ENCODE results near the gene ASCL1. TPM values are rescaled to one million over a fixed set of nuclear protein-coding genes. Genes with fewer than 3 reads are reported as not detected.

The ASCL1 gene
- total RNA-seq, 1 experiment from 2014 or later, result 0.07 TPM

- no peak for DNase-seq (ENCODE audit: low spot score)
- no peaks in the 10 kb centered on the region for H3K27me3 Mint-ChIP-seq (ENCODE audit: low read depth)
- H3K4me1 Mint-ChIP-seq, result peaks cover 3% of the 10 kb centered on the region; the same call in 1 of the 2 replicates
- ChIA-PET POLR2A (no interaction called here), CTCF (interaction anchor here (0.6 kb wide), 1 partner anchor 369 kb away, joined by 3 read pairs; no protein-coding TSS in a partner anchor)
- ATAC-seq, result no peak
- no peaks in the 10 kb centered on the region for H3K9me3 Mint-ChIP-seq
- no peak overlapping the region for H3K4me3 Mint-ChIP-seq
- no peak overlapping the region for H3K27ac Mint-ChIP-seq
- TF ChIP-seq, protein P1, sequence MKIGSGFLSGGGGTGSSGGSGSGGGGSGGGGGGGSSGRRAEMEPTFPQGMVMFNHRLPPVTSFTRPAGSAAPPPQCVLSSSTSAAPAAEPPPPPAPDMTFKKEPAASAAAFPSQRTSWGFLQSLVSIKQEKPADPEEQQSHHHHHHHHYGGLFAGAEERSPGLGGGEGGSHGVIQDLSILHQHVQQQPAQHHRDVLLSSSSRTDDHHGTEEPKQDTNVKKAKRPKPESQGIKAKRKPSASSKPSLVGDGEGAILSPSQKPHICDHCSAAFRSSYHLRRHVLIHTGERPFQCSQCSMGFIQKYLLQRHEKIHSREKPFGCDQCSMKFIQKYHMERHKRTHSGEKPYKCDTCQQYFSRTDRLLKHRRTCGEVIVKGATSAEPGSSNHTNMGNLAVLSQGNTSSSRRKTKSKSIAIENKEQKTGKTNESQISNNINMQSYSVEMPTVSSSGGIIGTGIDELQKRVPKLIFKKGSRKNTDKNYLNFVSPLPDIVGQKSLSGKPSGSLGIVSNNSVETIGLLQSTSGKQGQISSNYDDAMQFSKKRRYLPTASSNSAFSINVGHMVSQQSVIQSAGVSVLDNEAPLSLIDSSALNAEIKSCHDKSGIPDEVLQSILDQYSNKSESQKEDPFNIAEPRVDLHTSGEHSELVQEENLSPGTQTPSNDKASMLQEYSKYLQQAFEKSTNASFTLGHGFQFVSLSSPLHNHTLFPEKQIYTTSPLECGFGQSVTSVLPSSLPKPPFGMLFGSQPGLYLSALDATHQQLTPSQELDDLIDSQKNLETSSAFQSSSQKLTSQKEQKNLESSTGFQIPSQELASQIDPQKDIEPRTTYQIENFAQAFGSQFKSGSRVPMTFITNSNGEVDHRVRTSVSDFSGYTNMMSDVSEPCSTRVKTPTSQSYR (CRISPR knock-in tag; IDR thresholded peaks at IDR 0.05), result no peak
- TF ChIP-seq PRRX2 (CRISPR knock-in tag; IDR thresholded peaks at IDR 0.05) (no peak), MXD4 (CRISPR knock-in tag; IDR thresholded peaks at IDR 0.05; ENCODE audit: borderline replicate concordance) (no peak), E2F1 (CRISPR knock-in tag; IDR thresholded peaks at IDR 0.05) (no peak), FOXJ3 (CRISPR knock-in tag; IDR thresholded peaks at IDR 0.05; ENCODE audit: borderline replicate concordance) (no peak), ZNF138 (CRISPR knock-in tag; conservative IDR thresholded peaks at IDR 0.05) (no peak)
- no peaks in the 10 kb centered on the region for H3K36me3 Mint-ChIP-seq
Measured at GRCh38 chr12:102910792-102911191, 46.7 kb upstream of the ASCL1 start.

GRCh38 chr12:102911320-102911719, 46.2 kb upstream of the ASCL1 start:
- DNase-seq (ENCODE audit: low spot score), result no peak
- ChIA-PET CTCF (no interaction called here), POLR2A (no interaction called here)
- Mint-ChIP-seq H3K27me3 (ENCODE audit: low read depth) (no peaks in the 10 kb centered on the region), H3K27ac (no peak overlapping the region), H3K36me3 (no peaks in the 10 kb centered on the region), H3K4me3 (no peak overlapping the region), H3K4me1 (peaks cover 5% of the 10 kb centered on the region; the same call in 1 of the 2 replicates), H3K9me3 (no peaks in the 10 kb centered on the region)
- TF ChIP-seq, protein P2, sequence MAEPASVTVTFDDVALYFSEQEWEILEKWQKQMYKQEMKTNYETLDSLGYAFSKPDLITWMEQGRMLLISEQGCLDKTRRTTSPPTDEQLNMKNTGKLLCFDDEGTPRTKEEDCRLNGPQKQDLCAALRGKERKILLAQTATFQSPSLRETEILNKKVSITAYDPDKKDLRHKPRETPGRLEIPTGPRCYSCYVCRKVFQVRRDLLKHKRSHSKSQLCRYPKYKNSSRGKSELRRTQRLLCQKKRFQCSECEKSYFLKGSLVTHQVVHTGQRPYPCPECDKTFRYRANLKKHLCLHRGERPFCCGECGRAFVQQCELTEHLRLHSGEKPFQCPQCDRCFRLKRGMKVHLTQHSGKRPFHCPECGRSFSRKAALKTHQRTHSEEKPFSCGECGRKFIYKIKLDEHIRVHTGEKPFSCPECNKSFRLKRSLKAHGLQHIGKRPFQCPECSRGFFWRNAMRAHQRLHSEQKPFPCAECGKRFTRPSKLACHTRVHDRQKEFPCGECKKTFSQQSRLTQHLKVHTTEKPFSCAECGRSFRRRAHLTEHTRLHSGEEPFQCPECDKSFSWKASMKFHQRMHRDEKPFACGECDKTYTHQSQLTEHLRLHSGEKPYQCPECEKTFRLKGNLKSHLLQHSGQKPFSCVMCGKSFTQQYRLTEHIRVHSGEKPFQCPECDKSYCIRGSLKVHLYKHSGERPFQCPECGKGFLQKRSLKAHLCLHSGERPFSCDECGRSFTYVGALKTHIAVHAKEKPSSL (CRISPR knock-in tag; conservative IDR thresholded peaks at IDR 0.05), result no peak
- TF ChIP-seq, protein P3, sequence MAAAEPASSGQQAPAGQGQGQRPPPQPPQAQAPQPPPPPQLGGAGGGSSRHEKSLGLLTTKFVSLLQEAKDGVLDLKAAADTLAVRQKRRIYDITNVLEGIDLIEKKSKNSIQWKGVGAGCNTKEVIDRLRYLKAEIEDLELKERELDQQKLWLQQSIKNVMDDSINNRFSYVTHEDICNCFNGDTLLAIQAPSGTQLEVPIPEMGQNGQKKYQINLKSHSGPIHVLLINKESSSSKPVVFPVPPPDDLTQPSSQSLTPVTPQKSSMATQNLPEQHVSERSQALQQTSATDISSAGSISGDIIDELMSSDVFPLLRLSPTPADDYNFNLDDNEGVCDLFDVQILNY (CRISPR knock-in tag; IDR thresholded peaks at IDR 0.05), result no peak
- TF ChIP-seq, protein P4, sequence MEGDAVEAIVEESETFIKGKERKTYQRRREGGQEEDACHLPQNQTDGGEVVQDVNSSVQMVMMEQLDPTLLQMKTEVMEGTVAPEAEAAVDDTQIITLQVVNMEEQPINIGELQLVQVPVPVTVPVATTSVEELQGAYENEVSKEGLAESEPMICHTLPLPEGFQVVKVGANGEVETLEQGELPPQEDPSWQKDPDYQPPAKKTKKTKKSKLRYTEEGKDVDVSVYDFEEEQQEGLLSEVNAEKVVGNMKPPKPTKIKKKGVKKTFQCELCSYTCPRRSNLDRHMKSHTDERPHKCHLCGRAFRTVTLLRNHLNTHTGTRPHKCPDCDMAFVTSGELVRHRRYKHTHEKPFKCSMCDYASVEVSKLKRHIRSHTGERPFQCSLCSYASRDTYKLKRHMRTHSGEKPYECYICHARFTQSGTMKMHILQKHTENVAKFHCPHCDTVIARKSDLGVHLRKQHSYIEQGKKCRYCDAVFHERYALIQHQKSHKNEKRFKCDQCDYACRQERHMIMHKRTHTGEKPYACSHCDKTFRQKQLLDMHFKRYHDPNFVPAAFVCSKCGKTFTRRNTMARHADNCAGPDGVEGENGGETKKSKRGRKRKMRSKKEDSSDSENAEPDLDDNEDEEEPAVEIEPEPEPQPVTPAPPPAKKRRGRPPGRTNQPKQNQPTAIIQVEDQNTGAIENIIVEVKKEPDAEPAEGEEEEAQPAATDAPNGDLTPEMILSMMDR (IDR thresholded peaks at IDR 0.05), result no peak
- TF ChIP-seq, protein P5, sequence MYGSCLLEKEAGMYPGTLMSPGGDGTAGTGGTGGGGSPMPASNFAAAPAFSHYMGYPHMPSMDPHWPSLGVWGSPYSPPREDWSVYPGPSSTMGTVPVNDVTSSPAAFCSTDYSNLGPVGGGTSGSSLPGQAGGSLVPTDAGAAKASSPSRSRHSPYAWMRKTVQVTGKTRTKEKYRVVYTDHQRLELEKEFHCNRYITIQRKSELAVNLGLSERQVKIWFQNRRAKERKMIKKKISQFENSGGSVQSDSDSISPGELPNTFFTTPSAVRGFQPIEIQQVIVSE (CRISPR knock-in tag; IDR thresholded peaks at IDR 0.05; ENCODE audit: borderline replicate concordance), result no peak
- TF ChIP-seq ATF2 (CRISPR knock-in tag; IDR thresholded peaks at IDR 0.05; ENCODE audit: borderline replicate concordance, low read depth), result no peak
- TF ChIP-seq FOXP4 (CRISPR knock-in tag; IDR thresholded peaks at IDR 0.05), result no peak
- TF ChIP-seq TEAD1 (CRISPR knock-in tag; IDR thresholded peaks at IDR 0.05), result no peak
- TF ChIP-seq ZNF263 (CRISPR knock-in tag; IDR thresholded peaks at IDR 0.05; ENCODE audit: low read depth), result no peak
- no peak for TF ChIP-seq SMAD4 (CRISPR knock-in tag; IDR thresholded peaks at IDR 0.05)
- no peak for TF ChIP-seq ZNF138 (CRISPR knock-in tag; conservative IDR thresholded peaks at IDR 0.05)
- TF ChIP-seq PRRX2 (CRISPR knock-in tag; IDR thresholded peaks at IDR 0.05), result no peak
- TF ChIP-seq ZNF121 (CRISPR knock-in tag; IDR thresholded peaks at IDR 0.05), result no peak
- TF ChIP-seq NR2C2 (CRISPR knock-in tag; IDR thresholded peaks at IDR 0.05), result no peak
- TF ChIP-seq OVOL2 (CRISPR knock-in tag; IDR thresholded peaks at IDR 0.05; ENCODE audit: borderline replicate concordance), result no peak
- ATAC-seq, result no peak
